ENCODE measurements around the gene BTG2.

The BTG2 gene

DNA sequence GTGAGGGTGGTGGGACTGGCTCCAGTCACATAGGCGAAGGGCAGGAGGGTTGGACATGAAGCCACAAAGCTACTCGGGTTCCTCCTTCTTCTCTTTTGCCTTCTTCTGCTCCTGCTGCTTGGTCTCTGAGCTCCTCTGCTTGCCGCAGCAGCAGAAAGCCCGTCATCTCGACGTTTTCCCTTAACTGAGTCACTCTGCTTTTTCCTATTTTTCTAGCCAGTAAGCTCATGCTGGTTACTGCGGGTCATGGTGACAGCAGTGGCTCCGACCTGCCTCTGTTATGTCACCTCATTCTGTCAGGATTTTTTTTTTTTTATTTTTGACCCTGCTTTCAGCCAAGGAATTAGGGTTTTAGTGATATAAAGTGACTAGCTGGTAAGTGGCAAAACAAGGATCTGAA is 48.2 kb downstream of the BTG2 start:
- Histone ChIP-seq H3K27ac (no peak overlapping the region), H3K27me3 (replicated peaks) (no peaks in the 10 kb centered on the region), H3K4me3 (ENCODE audit: low read depth, low read length) (no peak overlapping the region), H3K36me3 (replicated peaks) (no peaks in the 10 kb centered on the region)
- peak; percentile 25 for DNase-seq
- in situ Hi-C loops (cut with HindIII; ENCODE audit: low pct_ligation_motif_present, low sequenced_read_pairs) = no loop called here
- TF ChIP-seq, protein P1, sequence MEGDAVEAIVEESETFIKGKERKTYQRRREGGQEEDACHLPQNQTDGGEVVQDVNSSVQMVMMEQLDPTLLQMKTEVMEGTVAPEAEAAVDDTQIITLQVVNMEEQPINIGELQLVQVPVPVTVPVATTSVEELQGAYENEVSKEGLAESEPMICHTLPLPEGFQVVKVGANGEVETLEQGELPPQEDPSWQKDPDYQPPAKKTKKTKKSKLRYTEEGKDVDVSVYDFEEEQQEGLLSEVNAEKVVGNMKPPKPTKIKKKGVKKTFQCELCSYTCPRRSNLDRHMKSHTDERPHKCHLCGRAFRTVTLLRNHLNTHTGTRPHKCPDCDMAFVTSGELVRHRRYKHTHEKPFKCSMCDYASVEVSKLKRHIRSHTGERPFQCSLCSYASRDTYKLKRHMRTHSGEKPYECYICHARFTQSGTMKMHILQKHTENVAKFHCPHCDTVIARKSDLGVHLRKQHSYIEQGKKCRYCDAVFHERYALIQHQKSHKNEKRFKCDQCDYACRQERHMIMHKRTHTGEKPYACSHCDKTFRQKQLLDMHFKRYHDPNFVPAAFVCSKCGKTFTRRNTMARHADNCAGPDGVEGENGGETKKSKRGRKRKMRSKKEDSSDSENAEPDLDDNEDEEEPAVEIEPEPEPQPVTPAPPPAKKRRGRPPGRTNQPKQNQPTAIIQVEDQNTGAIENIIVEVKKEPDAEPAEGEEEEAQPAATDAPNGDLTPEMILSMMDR (IDR thresholded peaks at IDR 0.05; ENCODE audit: low read depth, low read length, missing control alignments) = no peak

DNA sequence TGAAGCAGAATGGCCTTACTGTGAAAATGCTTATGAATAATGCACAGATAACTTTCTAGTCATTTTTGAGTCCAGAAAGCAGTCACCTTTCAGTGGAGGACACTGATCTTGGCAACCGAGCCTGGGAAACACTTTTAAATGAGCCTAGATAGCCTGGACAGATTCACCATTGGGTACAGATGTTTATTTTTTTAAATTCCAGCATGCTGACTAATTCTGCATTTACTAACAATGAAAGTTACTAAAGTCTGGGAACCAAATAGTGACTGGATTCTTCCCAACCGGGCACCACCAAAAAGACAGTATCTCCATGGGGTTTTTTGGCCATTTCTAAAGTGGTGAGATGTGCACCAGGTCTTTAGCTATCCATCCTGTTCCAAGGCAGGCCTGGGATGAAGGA is 48.9 kb downstream of the BTG2 start:
- no peak overlapping the region for H3K27ac ChIP-seq
- peak; percentile 14 for DNase-seq
- no peaks in the 10 kb centered on the region for H3K36me3 ChIP-seq (replicated peaks)
- TF ChIP-seq, protein P1 (IDR thresholded peaks at IDR 0.05; ENCODE audit: low read depth, low read length, missing control alignments) = no peak
- in situ Hi-C loops (cut with HindIII; ENCODE audit: low pct_ligation_motif_present, low sequenced_read_pairs) = no loop called here
- H3K27me3 ChIP-seq (replicated peaks) = no peaks in the 10 kb centered on the region
- H3K4me3 ChIP-seq (ENCODE audit: low read depth, low read length) = no peak overlapping the region

DNA sequence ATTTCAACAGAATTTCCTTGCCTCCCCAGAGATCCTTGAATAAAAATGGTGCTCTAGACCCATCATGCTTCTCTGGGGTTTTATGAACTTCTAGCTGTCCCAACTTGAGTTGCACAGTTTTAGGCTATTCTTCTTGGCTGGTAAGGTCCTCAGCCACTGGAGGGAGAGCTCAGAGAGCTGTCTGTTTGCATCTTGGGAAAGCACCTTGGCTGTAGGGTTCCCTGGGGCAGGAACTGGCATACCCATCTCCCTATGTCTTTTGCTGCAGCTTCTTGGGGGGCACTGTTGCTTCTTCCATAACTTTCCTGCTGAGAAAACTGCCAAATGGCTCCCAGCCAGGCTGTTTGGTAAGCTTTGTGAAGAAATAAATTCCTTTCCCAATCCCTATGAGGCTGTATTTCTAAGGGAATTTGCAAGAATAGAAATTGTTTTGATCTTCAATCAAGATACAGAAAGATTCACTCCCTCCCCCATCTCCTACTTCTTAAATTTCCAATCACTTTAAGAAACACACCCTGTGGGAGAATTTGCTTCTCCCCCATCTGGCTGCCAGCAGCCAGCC is 53.8 kb downstream of the BTG2 start:
- no peaks in the 10 kb centered on the region for H3K36me3 ChIP-seq (replicated peaks)
- DNase-seq = no peak
- peaks cover 9% of the 10 kb centered on the region for H3K27me3 ChIP-seq (replicated peaks)
- TF ChIP-seq, protein P1 (IDR thresholded peaks at IDR 0.05; ENCODE audit: low read depth, low read length, missing control alignments) = no peak
- in situ Hi-C loops (cut with HindIII; ENCODE audit: low pct_ligation_motif_present, low sequenced_read_pairs) = no loop called here
- no peak overlapping the region for H3K4me3 ChIP-seq (ENCODE audit: low read depth, low read length)
- no peak overlapping the region for H3K27ac ChIP-seq
